Endothelial cell (in vitro differentiated cells): Measurements from ENCODE around the gene GMDS. TPM values are rescaled to one million over a fixed set of nuclear protein-coding genes. Genes with fewer than 3 reads are reported as not detected.
A peak's percentile ranks its signal among the peaks of the same experiment; 100 is the strongest.

Experiments
- DNase-seq: peaks from one replicate; pipeline ENCODE4 v3.0.0; 2021; ENCODE audit warnings: low spot score
- H3K27ac Mint-ChIP-seq: one replicate; pipeline ENCODE4 v1.8.0; 2021; ENCODE audit warnings: mixed read lengths, inconsistent platforms; ENCODE audit not compliant: unreplicated experiment
- H3K27me3 Mint-ChIP-seq: one replicate; pipeline ENCODE4 v1.8.0; 2021; ENCODE audit warnings: mild to moderate bottlenecking, moderate library complexity, mixed read lengths, inconsistent platforms; ENCODE audit not compliant: unreplicated experiment
- H3K36me3 Mint-ChIP-seq: one replicate; pipeline ENCODE4 v1.8.0; 2021; ENCODE audit warnings: mild to moderate bottlenecking, low read depth, mixed read lengths, inconsistent platforms; ENCODE audit not compliant: unreplicated experiment
- H3K4me1 Mint-ChIP-seq: one replicate; pipeline ENCODE4 v1.8.0; 2021; ENCODE audit warnings: mild to moderate bottlenecking, mixed read lengths, inconsistent platforms; ENCODE audit not compliant: unreplicated experiment
- H3K4me3 Mint-ChIP-seq: one replicate; pipeline ENCODE4 v1.8.0; 2021; ENCODE audit warnings: mild to moderate bottlenecking, mixed read lengths, inconsistent platforms; ENCODE audit not compliant: unreplicated experiment
- H3K9me3 Mint-ChIP-seq: one replicate; pipeline ENCODE4 v1.8.0; 2021; ENCODE audit warnings: mixed read lengths, inconsistent platforms; ENCODE audit not compliant: unreplicated experiment
- CTCF ChIP-seq: fragments of 200-600 bp; sonication (generic); IDR thresholded peaks from one replicate; pipeline ENCODE4 v1.5.0; 2021; ENCODE audit warnings: antibody characterized with exemption; ENCODE audit not compliant: unreplicated experiment
- total RNA-seq: library from RNA; stranded (reverse); fragmentation: NEBNext Ultra II Directional; extraction: Animal tissue kit (Norgen Biotek cat#: 25700); gene quantifications from one replicate; pipeline ENCODE4 v1.2.1, GENCODE V29; 2021; ENCODE audit not compliant: unreplicated experiment

GMDS gene
- total RNA-seq, 1 donor from 2014 or later = 36.0 TPM

- Mint-ChIP-seq H3K4me1 (peaks cover 38% of the 10 kb centered on the region), H3K9me3 (no peaks in the 10 kb centered on the region), H3K36me3 (no peaks in the 10 kb centered on the region), H3K27ac (no peak overlapping the region), H3K27me3 (no peaks in the 10 kb centered on the region), H3K4me3 (no peak overlapping the region)
- no peak for DNase-seq
- no peak for TF ChIP-seq CTCF
These were observed 542.8 kb downstream of the GMDS start for GRCh38 chr6:1702580-1703051.

- Mint-ChIP-seq H3K9me3 (no peaks in the 10 kb centered on the region), H3K4me3 (no peak overlapping the region), H3K36me3 (no peaks in the 10 kb centered on the region), H3K27ac (no peak overlapping the region), H3K27me3 (no peaks in the 10 kb centered on the region), H3K4me1 (peaks cover 38% of the 10 kb centered on the region)
- no peak for DNase-seq
- no peak for TF ChIP-seq CTCF
These were observed 543.6 kb downstream of the GMDS start for GRCh38 chr6:1701668-1702353.

- no peak overlapping the region for H3K27ac Mint-ChIP-seq
- H3K4me1 Mint-ChIP-seq = peaks cover 38% of the 10 kb centered on the region
- H3K36me3 Mint-ChIP-seq = no peaks in the 10 kb centered on the region
- H3K9me3 Mint-ChIP-seq = no peaks in the 10 kb centered on the region
- TF ChIP-seq CTCF = no peak
- no peak for DNase-seq
- H3K27me3 Mint-ChIP-seq = no peaks in the 10 kb centered on the region
- H3K4me3 Mint-ChIP-seq = no peak overlapping the region
These were observed 545.0 kb downstream of the GMDS start for GRCh38 chr6:1700278-1700967.

- Mint-ChIP-seq H3K36me3 (no peaks in the 10 kb centered on the region), H3K4me1 (peaks cover 29% of the 10 kb centered on the region), H3K4me3 (no peak overlapping the region), H3K27me3 (no peaks in the 10 kb centered on the region), H3K9me3 (no peaks in the 10 kb centered on the region), H3K27ac (peak overlapping the region; percentile 49)
- no peak for DNase-seq
- TF ChIP-seq CTCF = no peak
These were observed 546.9 kb downstream of the GMDS start for GRCh38 chr6:1698527-1698926.
